A549 (cell line): Measurements from ENCODE around the gene ANGPT4.

ENCODE experiments used
- BHLHE40 ChIP-seq: IDR thresholded peaks from 2 replicates; pipeline ENCODE4 v1.6.1; 2012; ENCODE audit warnings: low read depth, low read length, inconsistent platforms
- CHD2 ChIP-seq: fragments of 150-350 bp; IDR thresholded peaks from 2 replicates; pipeline ENCODE4 v1.6.1; 2014; ENCODE audit warnings: low read length; ENCODE audit not compliant: partially characterized antibody
- CHD4 ChIP-seq: fragments of 200-600 bp; sonication (generic); IDR thresholded peaks from 2 replicates; pipeline ENCODE4 v1.6.1; 2016; ENCODE audit warnings: antibody characterized with exemption, mild to moderate bottlenecking, borderline replicate concordance
- EP300 ChIP-seq, 2 experiments: fragments of >200 bp; sonication (Bioruptor Twin); formaldehyde crosslinking; IDR thresholded peaks; 2 replicates in 1 of 2; 3 replicates in 1 of 2; pipeline ENCODE4 v1.6.1; 2016 to 2017
- GATA3 ChIP-seq: IDR thresholded peaks from 2 replicates; pipeline ENCODE4 v1.6.1; 2012; ENCODE audit warnings: borderline replicate concordance
- KDM1A ChIP-seq: fragments of 200-600 bp; sonication (generic); IDR thresholded peaks from 2 replicates; pipeline ENCODE4 v1.6.1; 2016; ENCODE audit warnings: low read depth, mild to moderate bottlenecking
- TF ChIP-seq, protein P1 (sequence below): fragments of >200 bp; sonication (Bioruptor Twin); formaldehyde crosslinking; IDR thresholded peaks from 3 replicates; pipeline ENCODE4 v1.5.1; 2016
- TF ChIP-seq, protein P2 (sequence below): IDR thresholded peaks from 2 replicates; pipeline ENCODE4 v1.6.1; 2012

DNA sequence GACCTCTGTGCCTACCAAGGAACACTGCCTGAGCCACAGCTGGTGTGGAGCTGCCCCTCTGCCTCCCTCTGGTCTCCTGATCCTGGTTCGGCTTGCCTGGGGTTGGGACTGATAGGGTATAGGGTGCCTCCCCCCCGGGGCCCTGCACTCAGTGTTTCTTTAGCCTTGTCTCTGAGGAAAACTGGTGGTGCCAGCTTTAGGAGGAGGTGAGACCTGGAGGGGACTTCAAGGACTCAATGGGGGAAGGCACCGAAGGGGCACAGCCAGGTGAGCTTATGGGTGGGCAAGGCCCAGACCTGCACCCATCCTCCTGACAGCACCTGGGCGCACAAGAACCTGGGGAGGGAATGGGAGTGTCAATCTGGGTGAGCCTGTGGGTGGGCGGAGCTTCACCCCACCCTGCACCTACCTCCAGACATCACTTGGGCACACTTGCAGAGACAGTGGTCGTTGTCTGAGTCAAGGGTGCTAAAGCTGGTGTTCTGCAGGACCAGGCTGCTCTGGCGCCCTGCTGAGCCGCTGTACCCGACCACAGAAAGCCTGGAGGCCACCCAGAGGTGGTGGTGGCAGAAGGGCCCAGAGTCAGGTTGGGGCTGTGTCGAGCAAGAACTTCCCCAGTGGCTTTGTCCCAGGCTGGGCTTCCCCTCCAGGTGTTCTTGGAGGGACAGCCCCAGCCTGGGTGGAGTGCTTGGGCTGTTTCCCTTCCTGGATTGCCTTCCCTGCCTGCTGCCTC, 42.1 kb downstream of the ANGPT4 start:
- TF ChIP-seq, protein P1, sequence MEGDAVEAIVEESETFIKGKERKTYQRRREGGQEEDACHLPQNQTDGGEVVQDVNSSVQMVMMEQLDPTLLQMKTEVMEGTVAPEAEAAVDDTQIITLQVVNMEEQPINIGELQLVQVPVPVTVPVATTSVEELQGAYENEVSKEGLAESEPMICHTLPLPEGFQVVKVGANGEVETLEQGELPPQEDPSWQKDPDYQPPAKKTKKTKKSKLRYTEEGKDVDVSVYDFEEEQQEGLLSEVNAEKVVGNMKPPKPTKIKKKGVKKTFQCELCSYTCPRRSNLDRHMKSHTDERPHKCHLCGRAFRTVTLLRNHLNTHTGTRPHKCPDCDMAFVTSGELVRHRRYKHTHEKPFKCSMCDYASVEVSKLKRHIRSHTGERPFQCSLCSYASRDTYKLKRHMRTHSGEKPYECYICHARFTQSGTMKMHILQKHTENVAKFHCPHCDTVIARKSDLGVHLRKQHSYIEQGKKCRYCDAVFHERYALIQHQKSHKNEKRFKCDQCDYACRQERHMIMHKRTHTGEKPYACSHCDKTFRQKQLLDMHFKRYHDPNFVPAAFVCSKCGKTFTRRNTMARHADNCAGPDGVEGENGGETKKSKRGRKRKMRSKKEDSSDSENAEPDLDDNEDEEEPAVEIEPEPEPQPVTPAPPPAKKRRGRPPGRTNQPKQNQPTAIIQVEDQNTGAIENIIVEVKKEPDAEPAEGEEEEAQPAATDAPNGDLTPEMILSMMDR = no peak
- no peak for TF ChIP-seq EP300 (IDR thresholded peaks at IDR 0.05)
- no peak for TF ChIP-seq GATA3
- no peak for TF ChIP-seq BHLHE40
- TF ChIP-seq CHD4 = no peak
- TF ChIP-seq, protein P2, sequence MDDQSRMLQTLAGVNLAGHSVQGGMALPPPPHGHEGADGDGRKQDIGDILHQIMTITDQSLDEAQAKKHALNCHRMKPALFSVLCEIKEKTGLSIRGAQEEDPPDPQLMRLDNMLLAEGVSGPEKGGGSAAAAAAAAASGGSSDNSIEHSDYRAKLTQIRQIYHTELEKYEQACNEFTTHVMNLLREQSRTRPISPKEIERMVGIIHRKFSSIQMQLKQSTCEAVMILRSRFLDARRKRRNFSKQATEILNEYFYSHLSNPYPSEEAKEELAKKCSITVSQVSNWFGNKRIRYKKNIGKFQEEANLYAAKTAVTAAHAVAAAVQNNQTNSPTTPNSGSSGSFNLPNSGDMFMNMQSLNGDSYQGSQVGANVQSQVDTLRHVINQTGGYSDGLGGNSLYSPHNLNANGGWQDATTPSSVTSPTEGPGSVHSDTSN = no peak
- no peak for TF ChIP-seq KDM1A
- no peak for TF ChIP-seq CHD2
